Endothelial cell of umbilical vein (primary cell): ENCODE data around the gene MMP28. TPM values are rescaled to one million over a fixed set of nuclear protein-coding genes. Genes with fewer than 3 reads are reported as not detected.

Source experiments
- BruUV-seq: library from RNA; stranded (reverse); fragments of 400-500 nt; replicated peaks from 2 replicates; lab custom pipeline; 2021; lab: Mats Ljungman, UMichigan
- CTCF ChIA-PET: fragments of 300-600, 350-600 bp; sonication (Branson Sonifier 250); formaldehyde crosslinking; loops from one replicate; lab custom pipeline; 2021; ENCODE audit warnings: antibody characterized with exemption, inconsistent platforms; lab: Charles Lee
- POLR2A ChIA-PET: fragments of 300-600, 350-600 bp; sonication (Branson Sonifier 250); formaldehyde crosslinking; loops from one replicate; lab custom pipeline; 2021; ENCODE audit warnings: antibody characterized with exemption, inconsistent platforms; lab: Charles Lee
- DNase-seq: peaks from one replicate; pipeline ENCODE4 v3.0.0-alpha.2; 2011; ENCODE audit warnings: low read depth, low spot score
- FAIRE-seq: peaks from 2 replicates; lab custom pipeline; 2011; peaks lifted over from hg19 to GRCh38; lab: Jason Lieb, UNC
- H2AFZ ChIP-seq: 2 replicates; pipeline ENCODE4 v1.6.0; 2012; ENCODE audit warnings: low read depth, low read length, control low read depth, inconsistent platforms
- H3K27ac ChIP-seq: 2 replicates; pipeline ENCODE4 v1.5.1; 2011; ENCODE audit warnings: low read depth, mild to moderate bottlenecking, control low read depth, low read length, moderate library complexity; ENCODE audit not compliant: insufficient read depth
- H3K27me3 ChIP-seq, 2 experiments: 2 replicates each; pipeline versions ENCODE4 v1.6.0 to v1.6.1; 2011; ENCODE audit warnings: low read length in 2 of 2, mixed read lengths in 1 of 2; ENCODE audit not compliant: control insufficient read depth in 2 of 2, insufficient read depth in 2 of 2
- H3K36me3 ChIP-seq, 2 experiments: 2 replicates in 1 of 2; 3 replicates in 1 of 2; pipeline ENCODE4 v1.5.1; 2011; ENCODE audit warnings: low read length in 2 of 2, mild to moderate bottlenecking in 1 of 2, moderate library complexity in 1 of 2; ENCODE audit not compliant: control insufficient read depth in 2 of 2, insufficient read depth in 2 of 2; ENCODE audit errors: extremely low read depth in 1 of 2
- H3K4me1 ChIP-seq: 3 replicates; pipeline ENCODE4 v1.5.1; 2011; ENCODE audit warnings: mild to moderate bottlenecking, low read length; ENCODE audit not compliant: control insufficient read depth, insufficient read depth; ENCODE audit errors: extremely low read depth
- H3K4me2 ChIP-seq: 2 replicates; pipeline ENCODE4 v1.6.1; 2011; ENCODE audit warnings: low read length, control low read depth, mixed read lengths; ENCODE audit not compliant: insufficient read depth
- H3K4me3 ChIP-seq, 3 experiments: fragments of 200-600 bp in 1 of 3; sonication (generic), shearing (Covaris generic) in 1 of 3; replicated peaks in 1 of 3; 2 replicates each; pipeline ENCODE4 v1.5.1; 2011 to 2016; ENCODE audit warnings: control low read depth in 3 of 3, low read length in 3 of 3, mild to moderate bottlenecking in 2 of 3, inconsistent platforms in 1 of 3, low read depth in 1 of 3, moderate library complexity in 1 of 3; ENCODE audit not compliant: insufficient read depth in 1 of 3
- H3K79me2 ChIP-seq: 2 replicates; pipeline ENCODE4 v1.6.0; 2012; ENCODE audit warnings: low read length, inconsistent platforms; ENCODE audit not compliant: control insufficient read depth, insufficient read depth
- H3K9ac ChIP-seq: replicated peaks from 2 replicates; pipeline ENCODE3; 2011; ENCODE audit warnings: low read length, control low read depth; ENCODE audit not compliant: insufficient read depth; ENCODE audit errors: extremely low read depth
- H3K9me1 ChIP-seq: replicated peaks from 3 replicates; pipeline ENCODE4 v1.6.0; 2011; ENCODE audit warnings: mild to moderate bottlenecking, low read length; ENCODE audit not compliant: control insufficient read depth, insufficient read depth; ENCODE audit errors: extremely low read depth
- H3K9me3 ChIP-seq: replicated peaks from 2 replicates; pipeline ENCODE4 v1.5.1; 2012; ENCODE audit warnings: low read length, inconsistent platforms; ENCODE audit not compliant: control insufficient read depth, insufficient read depth
- H4K20me1 ChIP-seq: replicated peaks from 2 replicates; pipeline ENCODE3; 2011; ENCODE audit warnings: mild to moderate bottlenecking, low read length; ENCODE audit not compliant: control insufficient read depth, insufficient read depth; ENCODE audit errors: extremely low read depth
- CTCF ChIP-seq, 2 donors: IDR thresholded peaks; 1 replicate in 1 of 2; 2 replicates in 1 of 2; pipeline ENCODE4 v1.5.1; 2011; ENCODE audit warnings: low read length in 2 of 2, mild to moderate bottlenecking in 2 of 2, moderate library complexity in 2 of 2, control low read depth in 1 of 2, inconsistent platforms in 1 of 2, low read depth in 1 of 2; ENCODE audit not compliant: insufficient read depth in 1 of 2; ENCODE audit errors: extremely low read depth in 1 of 2
- EZH2 ChIP-seq: IDR thresholded peaks from 2 replicates; pipeline ENCODE4 v1.6.1; 2012; ENCODE audit warnings: borderline replicate concordance, low read depth, mild to moderate bottlenecking, moderate library complexity, low read length, inconsistent platforms; ENCODE audit not compliant: severe bottlenecking
- JUN ChIP-seq: IDR thresholded peaks from 2 replicates; pipeline ENCODE4 v1.6.1; 2011; ENCODE audit warnings: borderline replicate concordance, low read depth; ENCODE audit not compliant: insufficient read length, insufficient read depth
- MAX ChIP-seq: IDR thresholded peaks from 2 replicates; pipeline ENCODE4 v1.6.1; 2011; ENCODE audit not compliant: insufficient read depth, insufficient read length
- dilution Hi-C: fragments of 300-500 bp; cut with MboI; formaldehyde crosslinking; loops from one replicate; pipeline ENCODE4 v1.15.0; 2019; ENCODE audit warnings: low sequenced_read_pairs; ENCODE audit not compliant: extremely low pct_ligation_motif_present
- intact Hi-C: fragments of 100-400 bp; cut with micrococcal nuclease; formaldehyde crosslinking; loops from one replicate; pipeline ENCODE4 v1.10.0; 2022
- polyA plus RNA-seq, 4 experiments: library from polyadenylated mRNA; depleted of rRNA in 3 of 4; stranded (reverse) in 3 of 4; unstranded in 1 of 4; fragments of >200 nt; gene quantifications; 2 replicates each; pipeline versions ENCODE4 v1.2.1 to v1.2.3, GENCODE V29; 2011 to 2012; ENCODE audit warnings: missing spikeins in 1 of 4
- total RNA-seq: library from RNA; stranded (reverse); gene quantifications from 2 replicates; pipeline ENCODE4 v1.2.3, GENCODE V29; 2021

MMP28 gene
- total and polyA plus RNA-seq, 2 donors (not counting 3 experiments of a cell fraction or from before 2014, with no cell fraction given): 6.1 to 7.1 TPM

- Histone ChIP-seq H4K20me1 (no peaks in the 10 kb centered on the region), H3K9ac (no peak overlapping the region), H3K9me1 (no peaks in the 10 kb centered on the region), H3K36me3 (no peaks in the 10 kb centered on the region), H2AFZ (no peak overlapping the region), H3K79me2 (no peaks in the 10 kb centered on the region), H3K27ac (no peak overlapping the region), H3K9me3 (no peaks in the 10 kb centered on the region), H3K4me2 (no peak overlapping the region), H3K4me3 (no peak overlapping the region), H3K4me1 (peaks cover 4% of the 10 kb centered on the region), H3K27me3 (peaks cover 49 to 58% of the 10 kb centered on the region in 2 experiments)
- POLR2A ChIA-PET: interaction anchor here (1.1 kb wide), 1 partner anchor 17 kb away, joined by 3 read pairs; the partner anchor contains the start of gene TAF15
- DNase-seq: no peak
- no peak for FAIRE-seq
- intact Hi-C loops (no loop called here), dilution Hi-C loops (no loop called here)
- CTCF ChIA-PET: interaction anchor here (0.9 to 2.5 kb wide), 5 partner anchors 9 to 28 kb away, joined by 3 to 12 read pairs (median 5); no protein-coding TSS in a partner anchor
- no TSS peak for BruUV-seq
- TF ChIP-seq JUN (no peak), MAX (no peak), EZH2 (peak; percentile 38), CTCF (IDR thresholded peaks at IDR 0.05; ENCODE audit: extremely low read depth in 1 of 2, insufficient read depth in 1 of 2, low read depth in 1 of 2, low read length in 2 of 2) (no peak)
These were observed 3.6 kb downstream of the MMP28 start for GRCh38 chr17:35791681-35792350.
